GM21528 (cell line): ENCODE data around the gene ANKRD33B.
A peak's percentile ranks its signal among the peaks of the same experiment; 100 is the strongest.

ENCODE experiments used
- ATAC-seq: cut with Tn5 transposase; IDR thresholded peaks from one replicate; pipeline ENCODE4 v1.9.1; 2021; ENCODE audit warnings: mild to moderate bottlenecking, moderate library complexity; ENCODE audit not compliant: unreplicated experiment, low FRiP score

The ANKRD33B gene

GRCh38 chr5:10688651-10689171, 124.8 kb downstream of the ANKRD33B start:
- ATAC-seq, result no peak

GRCh38 chr5:10689391-10690081, 125.7 kb downstream of the ANKRD33B start:
- no peak for ATAC-seq

- no peak for ATAC-seq
Observed at GRCh38 chr5:10690460-10691440, 126.9 kb downstream of the ANKRD33B start.

GRCh38 chr5:10691826-10692785, 128.2 kb downstream of the ANKRD33B start:
- no peak for ATAC-seq

GRCh38 chr5:10695055-10695649, 131.3 kb downstream of the ANKRD33B start:
- peak; percentile 44 for ATAC-seq

- ATAC-seq, result no peak
Observed at GRCh38 chr5:10695759-10696543, 132.1 kb downstream of the ANKRD33B start.

GRCh38 chr5:10699281-10699874, 135.5 kb downstream of the ANKRD33B start:
- ATAC-seq, result peak; percentile 39

- peak; percentile 75 for ATAC-seq
Observed at GRCh38 chr5:10699987-10700386, 136.1 kb downstream of the ANKRD33B start.

GRCh38 chr5:10700516-10700915, 136.6 kb downstream of the ANKRD33B start:
- no peak for ATAC-seq

- no peak for ATAC-seq
Observed at GRCh38 chr5:10701567-10702039, 137.7 kb downstream of the ANKRD33B start.

GRCh38 chr5:10702040-10702629, 138.3 kb downstream of the ANKRD33B start:
- no peak for ATAC-seq

- ATAC-seq, result no peak
Observed at GRCh38 chr5:10702911-10703491, 139.1 kb downstream of the ANKRD33B start.

GRCh38 chr5:10703676-10704075, 139.8 kb downstream of the ANKRD33B start:
- no peak for ATAC-seq

GRCh38 chr5:10704949-10705621, 141.2 kb downstream of the ANKRD33B start:
- no peak for ATAC-seq

- no peak for ATAC-seq
Observed at GRCh38 chr5:10705747-10706146, 141.9 kb downstream of the ANKRD33B start.

- no peak for ATAC-seq
Observed at GRCh38 chr5:10706326-10706725, 142.5 kb downstream of the ANKRD33B start.
